Measurements from ENCODE around the gene HDX. TPM values are rescaled to one million over a fixed set of nuclear protein-coding genes. Genes with fewer than 3 reads are reported as not detected.

The HDX gene
- total RNA-seq, result 1.9 and 2.0 TPM in 2 replicates

GRCh38 chrX:84501798-84502628 lies at the start of gene HDX:
Gene HDX, minus strand, starts transcription at chrX:84502453. Its CDS starts 27,056 bp downstream, at chrX:84475397.

